ENCODE results near the gene KLHL41. TPM values are rescaled to one million over a fixed set of nuclear protein-coding genes. Genes with fewer than 3 reads are reported as not detected.
"Not testable (repeated sequence)": the region's sequence is repeated elsewhere in the genome, so short reads cannot be mapped to it uniquely, and the experiment has no call there.

KLHL41 gene
- total RNA-seq, 4 donors from 2014 or later, result 0.90 to 2.3 (median 1.7) TPM

- TF ChIP-seq CTCF (IDR thresholded peaks at IDR 0.05) (no peak), EP300 (IDR thresholded peaks at IDR 0.05) (no peak), POLR2A (IDR thresholded peaks at IDR 0.05) (no peak)
- no peak for DNase-seq (ENCODE audit: low spot score in 2 of 2)
- 80 to 91% methylated on average over 3 of the region's 3 CpGs for whole genome bisulfite sequencing, 2 donors
Measured at GRCh38 chr2:169542433-169542832, 32.9 kb downstream of the KLHL41 start.

DNA sequence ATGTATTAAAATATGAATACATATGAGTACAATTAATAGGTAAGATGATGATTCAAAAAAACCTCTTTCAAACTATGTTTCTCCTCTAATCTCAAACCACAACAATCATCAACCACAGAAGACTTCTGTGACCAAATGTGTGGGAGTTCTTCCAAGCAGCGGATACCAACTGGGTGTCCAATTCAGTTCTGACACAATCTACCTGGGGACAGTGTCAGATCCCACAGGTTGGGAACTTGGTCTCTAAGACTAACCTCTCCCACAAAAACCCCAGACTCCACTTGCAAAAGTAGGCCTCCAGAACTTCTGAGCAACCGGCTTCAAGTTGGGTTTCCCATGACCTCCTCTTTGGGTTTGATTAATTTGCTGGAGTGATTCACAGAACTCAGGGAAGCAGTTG is 37.3 kb downstream of the KLHL41 start:
- DNase-seq (ENCODE audit: low spot score in 2 of 2), result no peak
- TF ChIP-seq POLR2A (IDR thresholded peaks at IDR 0.05), result no peak
- no peak for TF ChIP-seq CTCF (IDR thresholded peaks at IDR 0.05)
- no peak for TF ChIP-seq EP300 (IDR thresholded peaks at IDR 0.05)
- Histone ChIP-seq H3K36me3 (peaks cover 0 to 22% (median 0%) of the 10 kb centered on the region in 3 donors), H3K27ac (no peak overlapping the region), H3K4me1 (no peaks in the 10 kb centered on the region), H3K27me3 (no peaks in the 10 kb centered on the region), H3K9me3 (no peaks in the 10 kb centered on the region), H3K4me3 (no peak overlapping the region)
- WGBS, 2 donors, result 90 to 98% methylated on average over 2 of the region's 2 CpGs

More at GRCh38 chr2:169542433-169542832, 32.9 kb downstream of the KLHL41 start:
- H3K4me1 ChIP-seq, result no peaks in the 10 kb centered on the region
- H3K36me3 ChIP-seq, result peaks cover 0 to 26% (median 0%) of the 10 kb centered on the region in 3 donors
- no peak overlapping the region for H3K27ac ChIP-seq
- H3K9me3 ChIP-seq, result no peaks in the 10 kb centered on the region
- no peak overlapping the region for H3K4me3 ChIP-seq
- no peaks in the 10 kb centered on the region for H3K27me3 ChIP-seq

DNA sequence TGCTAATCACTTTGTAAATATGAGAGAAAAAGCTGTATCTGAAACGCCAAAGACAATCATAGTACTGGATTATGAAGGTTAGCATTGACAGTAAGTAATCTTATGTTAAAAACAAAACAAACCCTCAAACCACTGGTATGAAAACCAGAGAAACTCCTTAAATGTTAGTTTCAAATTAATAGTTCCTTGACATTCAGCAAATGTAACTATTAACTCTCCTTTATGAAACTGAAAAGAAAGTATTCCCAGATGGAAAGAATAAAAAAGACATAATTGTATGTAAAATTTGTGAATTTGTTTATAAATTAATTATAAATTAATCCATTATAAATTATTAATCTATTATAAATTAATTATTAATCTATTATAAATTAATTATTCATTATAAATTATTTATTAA is 51.9 kb downstream of the KLHL41 start:
- no peak for TF ChIP-seq CTCF (IDR thresholded peaks at IDR 0.05)
- no peak for TF ChIP-seq EP300 (IDR thresholded peaks at IDR 0.05)
- no peak for TF ChIP-seq POLR2A (IDR thresholded peaks at IDR 0.05)
- no peak for DNase-seq (ENCODE audit: low spot score in 2 of 2)
- Histone ChIP-seq H3K27ac (no peak overlapping the region), H3K27me3 (no peaks in the 10 kb centered on the region), H3K36me3 (peaks cover 0 to 23% (median 0%) of the 10 kb centered on the region in 3 donors), H3K4me1 (no peaks in the 10 kb centered on the region), H3K4me3 (no peak overlapping the region), H3K9me3 (no peaks in the 10 kb centered on the region)
- WGBS, 2 donors, result 92 to 96% methylated on average over 1 of the region's 1 CpG

DNA sequence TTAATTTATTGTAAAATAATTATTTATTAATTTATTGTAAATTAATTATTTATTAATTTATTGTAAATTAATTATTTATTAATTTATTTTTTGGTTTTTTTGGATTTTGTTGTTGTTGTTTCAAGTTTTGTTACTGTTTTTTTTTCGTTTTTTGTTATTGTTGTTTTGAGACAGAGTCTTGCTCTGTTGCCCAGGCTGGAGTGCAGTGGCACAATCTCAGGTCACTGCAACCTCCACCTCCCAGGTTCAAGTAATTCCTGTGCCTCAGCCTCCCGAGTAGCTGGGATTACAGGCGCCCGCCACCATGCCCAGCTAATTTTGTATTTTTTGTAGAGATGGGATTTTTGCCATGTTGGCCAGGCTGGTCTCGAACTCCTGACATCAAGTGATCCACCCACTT is 52.6 kb downstream of the KLHL41 start:
- not testable (repeated sequence) for DNase-seq (ENCODE audit: low spot score in 2 of 2); H3K27ac ChIP-seq; H3K4me1 ChIP-seq; H3K4me3 ChIP-seq; H3K27me3 ChIP-seq; H3K9me3 ChIP-seq
- WGBS, 2 donors, result 94 to 98% methylated on average over 5 of the region's 5 CpGs
- peaks cover 0 to 18% (median 0%) of the 10 kb centered on the region in 3 donors for H3K36me3 ChIP-seq

DNA sequence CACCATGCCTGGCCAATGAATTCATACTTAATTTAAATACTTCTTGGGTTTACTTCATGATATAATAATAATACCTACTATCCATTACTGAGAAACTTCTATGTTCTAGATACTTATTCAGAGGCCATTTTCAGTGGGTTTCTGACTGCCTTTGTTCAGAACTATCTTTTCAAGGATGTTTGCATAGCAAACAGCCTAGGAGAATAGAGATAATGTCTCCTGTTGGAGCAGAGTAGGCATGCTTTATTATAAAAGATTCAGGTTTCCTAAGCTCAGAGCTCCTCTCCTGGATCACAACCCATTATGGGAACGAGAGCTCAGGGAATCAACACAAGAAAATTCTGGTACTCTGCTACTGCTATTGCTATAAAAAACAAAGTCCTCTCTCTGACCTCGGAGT is 53.0 kb downstream of the KLHL41 start:
- H3K4me3 ChIP-seq, result no peak overlapping the region
- H3K27me3 ChIP-seq, result no peaks in the 10 kb centered on the region
- H3K4me1 ChIP-seq, result no peaks in the 10 kb centered on the region
- H3K9me3 ChIP-seq, result no peaks in the 10 kb centered on the region
- DNase-seq (ENCODE audit: low spot score in 2 of 2), result no peak
- H3K36me3 ChIP-seq, result peaks cover 0 to 18% (median 0%) of the 10 kb centered on the region in 3 donors
- no peak overlapping the region for H3K27ac ChIP-seq
- TF ChIP-seq EP300 (IDR thresholded peaks at IDR 0.05), result no peak
- TF ChIP-seq POLR2A (IDR thresholded peaks at IDR 0.05), result no peak
- no peak for TF ChIP-seq CTCF (IDR thresholded peaks at IDR 0.05)
- 86 to 92% methylated on average over 2 of the region's 2 CpGs for WGBS, 2 donors

GRCh38 chr2:169565686-169566085 is 56.2 kb downstream of the KLHL41 start:
- 95 to 100% methylated on average over 1 of the region's 1 CpG for WGBS, 2 donors

More at GRCh38 chr2:169565686-169566085, 56.2 kb downstream of the KLHL41 start:
- no peak overlapping the region for H3K27ac ChIP-seq
- H3K27me3 ChIP-seq, result no peaks in the 10 kb centered on the region
- no peak for DNase-seq (ENCODE audit: low spot score in 2 of 2)
- TF ChIP-seq CTCF (IDR thresholded peaks at IDR 0.05) (no peak), POLR2A (IDR thresholded peaks at IDR 0.05) (no peak), EP300 (IDR thresholded peaks at IDR 0.05) (no peak)
- no peaks in the 10 kb centered on the region for H3K9me3 ChIP-seq
- H3K4me3 ChIP-seq, result no peak overlapping the region
- H3K4me1 ChIP-seq, result no peaks in the 10 kb centered on the region
- peaks cover 0 to 7% (median 0%) of the 10 kb centered on the region in 3 donors for H3K36me3 ChIP-seq
